ENCODE data around the gene C3orf18. TPM values are rescaled to one million over a fixed set of nuclear protein-coding genes. Genes with fewer than 3 reads are reported as not detected.
A peak's percentile ranks its signal among the peaks of the same experiment; 100 is the strongest.

The C3orf18 gene
- total RNA-seq, 1 donor from 2014 or later = 18.6 TPM

GRCh38 chr3:50551681-50552435 lies 15.7 kb downstream of the C3orf18 start:
- DNase-seq (ENCODE audit: low read depth) = no peak

- no peak for DNase-seq (ENCODE audit: low read depth)
Observed at GRCh38 chr3:50551054-50551659, 16.4 kb downstream of the C3orf18 start.

DNA sequence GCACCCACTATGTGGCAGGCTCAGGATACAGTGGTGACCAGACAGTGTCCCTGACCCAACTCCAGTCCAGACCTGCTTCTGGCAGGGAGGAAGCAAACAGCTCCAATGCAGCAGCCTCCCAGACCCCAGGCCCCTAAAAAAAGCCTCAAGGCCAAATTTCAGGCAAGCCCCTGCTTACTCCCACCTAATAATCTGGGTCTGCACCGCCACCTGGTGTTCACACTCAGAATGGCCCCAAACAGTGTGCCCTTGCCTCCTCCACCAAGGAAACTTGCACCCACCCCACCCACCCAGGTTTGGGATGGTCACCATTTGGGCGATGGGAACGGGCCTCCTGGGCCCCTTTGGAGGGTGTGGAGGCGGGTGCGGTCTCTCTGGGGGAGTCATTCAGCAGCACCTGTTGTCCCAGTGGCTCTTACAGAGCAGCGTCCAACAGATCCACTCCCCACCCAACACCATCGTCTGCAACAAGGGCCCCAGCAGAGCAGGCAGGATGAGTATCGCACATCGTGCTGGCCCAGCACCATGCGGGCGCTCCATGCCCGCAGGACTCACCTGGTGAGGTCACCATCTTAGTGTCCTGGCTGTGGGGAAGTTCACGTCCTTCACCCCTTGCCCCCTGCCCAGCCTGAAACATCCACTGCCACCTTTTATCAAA lies 17.3 kb downstream of the C3orf18 start:
- DNase-seq (ENCODE audit: low read depth) = peak; percentile 58

GRCh38 chr3:50549226-50549625 lies 18.3 kb downstream of the C3orf18 start:
- DNase-seq (ENCODE audit: low read depth) = no peak

DNA sequence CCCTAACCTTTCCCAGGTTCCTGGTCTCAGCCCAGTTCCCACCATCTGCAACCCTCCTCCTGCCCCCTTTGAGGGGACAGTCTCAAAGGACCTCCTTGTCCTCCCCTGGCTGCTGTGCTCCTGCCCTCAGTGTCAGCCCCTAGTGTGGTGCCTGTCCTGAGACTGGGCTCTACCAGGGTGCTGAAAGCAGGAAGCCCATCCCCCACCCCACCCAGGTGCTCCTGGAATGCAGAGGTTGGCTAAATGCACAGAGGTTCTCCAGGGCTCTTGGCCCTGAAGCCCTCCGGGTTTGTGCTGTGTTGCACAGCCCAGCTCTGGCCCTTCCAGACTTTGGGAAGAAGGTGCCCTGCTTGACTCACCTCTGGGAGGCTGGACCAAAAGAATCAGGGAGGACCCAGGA lies 21.8 kb downstream of the C3orf18 start:
- no peak for DNase-seq (ENCODE audit: low read depth)

DNA sequence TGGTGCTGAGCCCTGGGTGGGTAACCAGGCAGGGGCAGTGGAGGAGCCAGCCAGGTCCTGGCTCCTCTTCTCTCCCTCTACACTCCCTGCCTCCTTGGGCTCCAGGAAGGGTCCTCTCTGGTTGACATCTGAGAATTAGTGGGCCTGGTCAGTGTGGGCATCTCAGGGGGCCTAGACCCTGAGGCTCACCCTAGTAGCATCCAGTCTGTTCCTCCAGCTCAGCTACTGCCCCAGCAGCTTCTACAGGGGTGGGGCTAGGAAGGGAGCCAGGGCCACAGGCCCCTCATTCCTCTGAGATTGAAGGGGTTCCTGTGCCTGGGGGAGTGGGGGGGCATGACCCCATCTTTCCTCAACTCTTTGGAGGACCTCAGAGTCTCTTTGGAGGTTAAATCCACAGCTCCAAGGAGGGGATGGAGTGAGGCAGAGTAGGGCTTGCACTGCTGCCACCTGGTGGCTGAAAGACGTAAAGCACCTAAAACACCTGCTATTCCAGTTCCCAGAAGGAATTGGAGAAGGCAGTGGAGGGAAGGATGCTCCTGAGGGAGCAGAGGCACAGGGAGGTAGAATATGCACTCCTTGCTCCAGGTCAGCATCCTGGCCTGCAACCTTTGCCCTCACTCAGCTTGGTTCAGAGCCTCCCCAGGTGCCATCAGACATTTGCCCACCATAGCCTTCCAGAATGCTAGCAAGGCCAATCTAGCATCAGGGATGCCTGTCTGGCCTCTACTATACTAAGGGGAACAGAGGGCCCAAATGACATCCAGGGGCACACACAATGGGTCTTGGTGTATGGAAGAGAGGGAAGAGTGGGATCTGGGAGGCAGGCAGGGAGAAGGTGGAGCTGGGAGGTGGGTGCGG lies 25.1 kb downstream of the C3orf18 start:
- peak; percentile 75 for DNase-seq (ENCODE audit: low read depth)

DNA sequence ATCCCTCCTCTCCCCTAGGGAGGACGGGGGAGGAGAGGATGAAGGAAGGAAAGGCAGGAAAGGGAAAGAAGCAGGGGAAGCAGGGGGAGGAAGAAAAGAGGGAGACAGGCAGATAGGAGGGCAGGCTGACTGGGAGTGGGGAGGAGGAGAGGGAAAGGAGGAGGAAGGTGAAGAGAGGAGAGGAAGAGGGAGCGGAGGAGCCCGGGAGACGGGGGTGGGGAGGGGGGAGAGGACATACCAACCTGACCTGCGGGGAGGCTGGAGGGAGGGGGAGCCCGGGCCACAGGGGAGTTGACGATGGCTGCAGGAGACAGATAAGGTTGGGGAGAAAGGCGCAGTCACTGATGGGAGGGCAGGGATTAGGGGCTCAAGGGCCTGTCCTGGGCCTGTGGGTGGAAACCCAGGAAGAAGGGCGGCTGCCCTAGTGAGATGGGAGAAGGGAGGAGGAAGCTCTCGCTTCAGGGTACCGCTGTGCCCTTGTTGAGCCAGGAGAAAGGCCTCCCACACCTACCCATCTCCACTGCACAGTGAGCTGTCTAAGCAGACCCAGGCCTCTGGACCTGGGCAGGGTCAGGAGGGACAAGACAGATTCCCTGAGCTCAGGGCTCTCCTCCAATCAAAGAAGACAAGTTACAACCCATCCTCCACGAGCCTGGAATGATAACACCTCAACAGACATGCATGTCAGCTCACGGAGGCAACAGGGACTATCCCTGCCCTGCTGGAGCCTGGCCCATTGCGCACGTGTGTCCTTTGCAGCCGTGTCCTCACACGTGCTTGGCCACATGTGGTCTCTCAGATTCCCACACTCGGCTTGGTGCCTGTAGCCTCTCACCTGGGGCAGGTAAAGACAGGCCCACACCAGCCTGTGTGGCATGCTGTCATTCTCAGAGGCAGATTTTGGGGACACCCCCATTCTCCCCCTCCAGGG lies 27.9 kb downstream of the C3orf18 start:
- DNase-seq (ENCODE audit: low read depth) = no peak

GRCh38 chr3:50537421-50538129 lies 30.0 kb downstream of the C3orf18 start:
- DNase-seq (ENCODE audit: low read depth) = no peak

GRCh38 chr3:50536471-50537180 lies 30.9 kb downstream of the C3orf18 start:
- DNase-seq (ENCODE audit: low read depth) = no peak

- no peak for DNase-seq (ENCODE audit: low read depth)
Observed at GRCh38 chr3:50534681-50535330, 32.7 kb downstream of the C3orf18 start.

DNA sequence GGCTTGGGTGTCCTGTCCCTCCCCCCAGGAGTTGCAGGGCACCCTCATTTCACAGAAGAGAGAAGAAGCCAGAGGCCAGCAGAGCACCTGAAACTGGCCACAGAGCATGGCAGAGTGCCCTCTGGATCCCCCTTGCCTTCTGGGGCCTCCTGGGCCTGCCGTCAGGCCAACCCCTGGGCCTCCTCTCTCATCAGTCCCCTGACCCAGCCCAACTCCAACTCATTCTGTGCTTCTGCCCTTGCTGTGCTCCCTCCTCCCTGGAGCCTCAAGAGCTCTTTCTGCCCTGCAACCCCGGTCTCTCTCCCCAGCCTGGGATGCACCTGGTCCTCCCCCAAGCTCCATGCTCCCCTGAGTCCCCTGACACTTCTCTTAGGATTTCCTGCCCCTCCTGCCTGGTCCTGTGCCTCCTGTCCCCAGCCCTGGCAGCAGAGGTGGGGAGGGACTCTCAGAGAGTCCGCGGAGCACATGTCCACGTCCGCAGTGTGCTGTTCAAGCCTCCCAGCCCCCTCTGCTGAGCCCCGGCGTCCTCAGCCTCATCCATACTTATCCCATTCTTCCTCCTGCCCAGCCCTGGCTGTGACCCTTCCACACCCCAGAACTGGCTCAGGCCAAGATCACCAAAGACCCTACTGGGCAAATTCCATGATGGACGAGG lies 33.6 kb downstream of the C3orf18 start:
- no peak for DNase-seq (ENCODE audit: low read depth)

DNA sequence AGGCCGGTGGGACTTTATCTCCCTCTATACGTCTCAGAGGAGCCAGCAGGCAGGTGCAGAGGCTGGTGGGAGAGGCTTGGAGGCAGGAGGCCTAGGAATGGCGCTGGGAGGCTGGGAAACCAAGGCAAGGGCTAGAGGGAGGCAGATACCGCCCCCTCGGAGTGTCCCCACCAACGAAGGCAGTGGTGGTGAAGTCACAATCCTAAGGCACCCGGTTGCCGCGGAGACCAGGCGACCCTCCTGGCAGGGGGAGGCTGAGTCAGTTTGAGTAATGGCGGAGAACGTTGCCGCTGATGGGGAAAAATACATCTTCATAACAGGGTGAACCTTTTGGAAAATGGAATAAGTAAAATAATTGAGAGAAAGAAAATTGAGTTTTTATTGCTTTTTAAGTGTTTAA lies 34.2 kb downstream of the C3orf18 start:
- no peak for DNase-seq (ENCODE audit: low read depth)

DNA sequence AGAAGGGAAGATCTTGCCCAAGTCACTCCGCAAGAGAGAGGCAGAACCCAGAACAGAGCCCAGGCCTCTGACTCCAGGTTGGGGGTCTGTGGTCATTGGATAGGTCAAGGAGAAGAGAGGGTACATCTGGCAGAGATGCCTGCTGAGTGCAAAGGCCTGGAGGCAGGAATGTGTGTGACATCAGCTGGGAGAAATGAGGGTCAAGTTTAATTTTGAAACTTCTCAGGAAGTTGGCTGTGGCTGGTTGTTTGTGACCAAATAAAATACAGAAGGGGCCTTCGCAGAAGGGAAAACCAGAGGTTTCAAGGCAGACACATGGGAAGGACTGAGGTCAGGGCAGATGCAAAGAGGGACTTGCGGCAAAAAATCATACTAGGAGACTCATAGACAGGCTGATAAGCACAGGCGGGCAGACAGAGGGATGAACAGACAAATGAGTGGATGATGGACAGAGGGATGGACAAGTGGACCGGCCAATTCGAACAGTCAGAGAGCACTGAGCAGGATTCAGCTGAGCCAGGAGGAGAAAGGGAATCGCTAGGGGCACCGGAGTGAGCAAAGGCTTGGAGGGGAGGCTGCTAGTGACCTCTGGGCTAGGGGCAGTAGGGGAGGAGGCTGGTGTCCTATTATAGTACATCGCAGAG lies 35.4 kb downstream of the C3orf18 start:
- DNase-seq (ENCODE audit: low read depth) = no peak

GRCh38 chr3:50531201-50531600 lies 36.3 kb downstream of the C3orf18 start:
- no peak for DNase-seq (ENCODE audit: low read depth)

GRCh38 chr3:50530001-50530970 lies 37.3 kb downstream of the C3orf18 start:
- DNase-seq (ENCODE audit: low read depth) = no peak

- DNase-seq (ENCODE audit: low read depth) = peak; percentile 67
Observed at GRCh38 chr3:50525987-50526386, 41.6 kb downstream of the C3orf18 start.
